Measurements from ENCODE around the gene PRKAG2.

The PRKAG2 gene

GRCh38 chr7:151900986-151901621, 24.2 kb upstream of the PRKAG2 start:
- Histone ChIP-seq H4K20me1 (ENCODE audit: insufficient read depth, low read length) (no peaks in the 10 kb centered on the region), H3K36me3 (replicated peaks; ENCODE audit: low read depth, low read length) (no peaks in the 10 kb centered on the region), H3K4me2 (ENCODE audit: low read length) (no peak overlapping the region), H3K79me2 (ENCODE audit: low read length) (no peaks in the 10 kb centered on the region), H3K9ac (ENCODE audit: low read length) (no peak overlapping the region), H3K27me3 (ENCODE audit: low read depth, low read length) (peaks cover 15% of the 10 kb centered on the region), H3K4me3 (ENCODE audit: low read length) (no peak overlapping the region), H3K27ac (ENCODE audit: low read length) (no peak overlapping the region), H3K9me3 (ENCODE audit: insufficient read depth, low read length) (no peaks in the 10 kb centered on the region), H3K4me1 (ENCODE audit: low read length) (no peaks in the 10 kb centered on the region), H2AFZ (ENCODE audit: low read depth, low read length) (no peak overlapping the region)
- TF ChIP-seq CTCF (IDR thresholded peaks at IDR 0.05; ENCODE audit: low read depth, low read length): no peak
- no peak for TF ChIP-seq EZH2phosphoT487 (IDR thresholded peaks at IDR 0.05; ENCODE audit: low read depth)

GRCh38 chr7:151900591-151900985, 23.7 kb upstream of the PRKAG2 start:
- no peaks in the 10 kb centered on the region for H4K20me1 ChIP-seq (ENCODE audit: insufficient read depth, low read length)
- H3K4me2 ChIP-seq (ENCODE audit: low read length): no peak overlapping the region
- no peak overlapping the region for H3K27ac ChIP-seq (ENCODE audit: low read length)
- no peaks in the 10 kb centered on the region for H3K79me2 ChIP-seq (ENCODE audit: low read length)
- H3K4me3 ChIP-seq (ENCODE audit: low read length): no peak overlapping the region
- H3K27me3 ChIP-seq (ENCODE audit: low read depth, low read length): peaks cover 10% of the 10 kb centered on the region; the same call in 1 of the 2 replicates
- TF ChIP-seq CTCF (IDR thresholded peaks at IDR 0.05; ENCODE audit: low read depth, low read length) (no peak), EZH2phosphoT487 (IDR thresholded peaks at IDR 0.05; ENCODE audit: low read depth) (no peak)
- no peaks in the 10 kb centered on the region for H3K4me1 ChIP-seq (ENCODE audit: low read length)
- H3K9me3 ChIP-seq (ENCODE audit: insufficient read depth, low read length): no peaks in the 10 kb centered on the region
- no peak overlapping the region for H2AFZ ChIP-seq (ENCODE audit: low read depth, low read length)
- H3K36me3 ChIP-seq (replicated peaks; ENCODE audit: low read depth, low read length): no peaks in the 10 kb centered on the region
- no peak overlapping the region for H3K9ac ChIP-seq (ENCODE audit: low read length)

GRCh38 chr7:151899513-151900360, 22.8 kb upstream of the PRKAG2 start:
- Histone ChIP-seq H2AFZ (ENCODE audit: low read depth, low read length) (no peak overlapping the region), H3K9me3 (ENCODE audit: insufficient read depth, low read length) (no peaks in the 10 kb centered on the region), H3K4me1 (ENCODE audit: low read length) (no peaks in the 10 kb centered on the region), H3K4me2 (ENCODE audit: low read length) (no peak overlapping the region), H3K36me3 (replicated peaks; ENCODE audit: low read depth, low read length) (no peaks in the 10 kb centered on the region), H3K79me2 (ENCODE audit: low read length) (no peaks in the 10 kb centered on the region), H3K9ac (ENCODE audit: low read length) (no peak overlapping the region), H3K27ac (ENCODE audit: low read length) (no peak overlapping the region), H3K4me3 (ENCODE audit: low read length) (no peak overlapping the region), H4K20me1 (ENCODE audit: insufficient read depth, low read length) (no peaks in the 10 kb centered on the region), H3K27me3 (ENCODE audit: low read depth, low read length) (0 out of 2 replicates have a peak, but pooled peaks cover 4% of the 10 kb centered on the region)
- TF ChIP-seq EZH2phosphoT487 (IDR thresholded peaks at IDR 0.05; ENCODE audit: low read depth): no peak
- no peak for TF ChIP-seq CTCF (IDR thresholded peaks at IDR 0.05; ENCODE audit: low read depth, low read length)

- Histone ChIP-seq H3K4me3 (ENCODE audit: low read length) (no peak overlapping the region), H3K36me3 (replicated peaks; ENCODE audit: low read depth, low read length) (no peaks in the 10 kb centered on the region), H3K4me1 (ENCODE audit: low read length) (no peaks in the 10 kb centered on the region), H3K9me3 (ENCODE audit: insufficient read depth, low read length) (no peaks in the 10 kb centered on the region), H3K27ac (ENCODE audit: low read length) (no peak overlapping the region), H3K9ac (ENCODE audit: low read length) (no peak overlapping the region), H3K79me2 (ENCODE audit: low read length) (no peaks in the 10 kb centered on the region), H3K27me3 (ENCODE audit: low read depth, low read length) (peaks cover 3% of the 10 kb centered on the region), H3K4me2 (ENCODE audit: low read length) (no peak overlapping the region), H2AFZ (ENCODE audit: low read depth, low read length) (no peak overlapping the region), H4K20me1 (ENCODE audit: insufficient read depth, low read length) (no peaks in the 10 kb centered on the region)
- TF ChIP-seq EZH2phosphoT487 (IDR thresholded peaks at IDR 0.05; ENCODE audit: low read depth) (no peak), CTCF (IDR thresholded peaks at IDR 0.05; ENCODE audit: low read depth, low read length) (no peak)
Measured at GRCh38 chr7:151897951-151898686, 21.2 kb upstream of the PRKAG2 start.
